Hematopoietic multipotent progenitor cell treated with erythropoietin and hydrocortisone succinate and interleukin-3 and kit ligand, for 4 days (in vitro differentiated cells): ENCODE data around the gene PDIA2.
"Not testable (repeated sequence)": the region's sequence is repeated elsewhere in the genome, so short reads cannot be mapped to it uniquely, and the experiment has no call there.

Experiments
- DNase-seq: peaks from one replicate; pipeline ENCODE4 v3.0.0-alpha.2; 2015

PDIA2 gene

DNA sequence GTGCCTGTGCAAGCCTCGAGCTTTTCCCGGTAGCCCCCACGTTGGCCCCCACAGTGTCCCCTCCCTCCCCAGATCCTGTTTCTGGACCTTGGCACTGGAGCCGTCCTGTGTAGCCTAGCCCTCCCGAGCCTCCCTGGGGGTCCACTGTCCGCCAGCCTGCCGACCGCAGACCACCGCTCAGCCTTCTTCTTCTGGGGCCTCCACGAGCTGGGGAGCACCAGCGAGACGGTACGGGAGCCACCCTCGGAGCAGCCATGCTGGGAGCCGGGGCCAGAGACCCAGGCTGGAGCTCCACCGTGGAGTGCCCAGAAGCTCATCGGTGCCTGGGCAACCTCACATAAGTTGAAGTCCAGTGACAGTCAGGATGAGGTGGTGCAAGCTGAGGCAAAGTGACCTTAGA, 19.0 kb upstream of the PDIA2 start:
- DNase-seq, result no peak

DNA sequence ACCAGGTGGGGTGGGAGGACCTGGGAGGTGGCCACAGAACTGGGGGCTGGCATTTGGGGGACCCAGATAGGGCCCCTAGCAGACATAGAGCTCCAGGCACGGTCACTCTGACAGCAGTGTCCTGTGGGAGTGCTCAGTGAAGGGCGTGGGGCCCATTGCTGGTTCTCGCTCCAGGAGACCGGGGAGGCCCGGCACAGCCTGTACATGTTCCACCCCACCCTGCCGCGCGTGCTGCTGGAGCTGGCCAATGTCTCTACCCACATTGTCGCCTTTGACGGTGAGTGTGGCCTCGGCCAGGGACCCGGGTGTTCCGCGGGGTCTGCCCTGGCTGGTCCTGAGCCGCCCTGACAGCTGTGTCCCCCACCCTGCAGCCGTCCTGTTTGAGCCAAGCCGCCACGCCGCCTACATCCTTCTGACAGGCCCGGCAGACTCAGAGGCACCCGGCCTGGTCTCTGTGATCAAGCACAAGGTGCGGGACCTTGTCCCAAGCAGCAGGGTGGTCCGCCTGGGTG, 18.5 kb upstream of the PDIA2 start:
- no peak for DNase-seq

DNA sequence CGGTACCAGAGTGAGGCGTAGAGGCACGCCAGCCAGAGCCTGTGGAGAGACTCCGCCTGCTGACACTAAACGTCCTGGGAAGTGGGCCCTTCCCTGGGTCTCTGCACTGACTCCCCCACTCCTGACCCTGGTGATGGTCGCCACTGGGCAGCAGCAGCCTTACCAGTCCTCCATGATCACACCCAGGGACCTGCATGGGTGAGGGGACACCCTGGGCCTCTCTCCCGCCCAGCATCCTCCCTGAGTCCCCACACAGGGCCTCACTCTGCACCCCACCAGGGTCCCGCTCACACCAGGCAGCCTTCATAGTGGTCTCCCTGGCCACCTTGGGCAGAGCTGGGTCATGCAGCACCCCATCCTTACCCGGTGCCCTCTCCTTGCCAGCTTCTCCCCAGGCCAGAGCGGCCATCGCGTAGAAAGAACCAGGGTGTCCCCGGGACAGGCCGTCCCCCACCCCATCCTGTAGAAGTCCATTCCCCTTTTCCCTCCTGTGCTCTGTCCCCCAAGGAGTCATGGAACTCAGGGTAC, 17.9 kb upstream of the PDIA2 start:
- DNase-seq, result no peak

DNA sequence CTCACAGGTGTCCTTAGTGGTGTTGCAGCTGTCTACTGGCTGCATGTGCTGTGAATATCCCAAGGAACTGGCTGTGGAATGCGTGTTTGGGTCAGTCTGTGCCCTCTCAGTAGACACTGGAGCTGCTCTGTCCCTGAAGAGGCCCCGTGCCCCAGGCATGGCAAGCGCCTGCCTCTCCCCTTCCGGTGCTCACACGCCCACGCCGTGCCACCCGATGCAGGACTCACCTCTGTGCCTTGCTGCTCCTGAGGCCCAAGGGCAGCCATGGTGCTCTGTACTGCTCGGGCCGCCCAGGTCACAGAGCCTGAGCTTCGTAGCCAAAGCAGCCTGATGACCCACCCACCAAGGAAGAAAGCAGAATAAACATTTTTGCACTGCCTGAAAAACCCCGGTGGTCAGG, 17.3 kb upstream of the PDIA2 start:
- DNase-seq, result no peak

GRCh38 chr16:266258-267164, 16.5 kb upstream of the PDIA2 start:
- DNase-seq, result no peak

DNA sequence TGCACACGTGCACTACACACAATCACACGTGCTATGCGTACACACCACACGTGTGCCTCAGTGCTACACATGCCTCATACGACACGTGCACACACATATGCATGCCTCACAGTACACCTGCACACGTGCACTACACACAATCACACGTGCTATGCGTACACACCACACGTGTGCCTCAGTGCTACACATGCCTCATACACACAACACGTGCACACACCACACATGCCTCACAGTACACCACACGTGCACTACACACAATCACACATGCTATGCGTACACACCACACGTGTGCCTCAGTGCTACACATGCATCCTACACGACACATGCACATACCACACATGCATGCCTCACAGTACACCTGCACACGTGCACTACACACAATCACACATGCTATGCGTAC, 15.4 kb upstream of the PDIA2 start:
- DNase-seq, result not testable (repeated sequence)

- peak; percentile 54 for DNase-seq
Measured at GRCh38 chr16:268141-269053, 14.6 kb upstream of the PDIA2 start.

DNA sequence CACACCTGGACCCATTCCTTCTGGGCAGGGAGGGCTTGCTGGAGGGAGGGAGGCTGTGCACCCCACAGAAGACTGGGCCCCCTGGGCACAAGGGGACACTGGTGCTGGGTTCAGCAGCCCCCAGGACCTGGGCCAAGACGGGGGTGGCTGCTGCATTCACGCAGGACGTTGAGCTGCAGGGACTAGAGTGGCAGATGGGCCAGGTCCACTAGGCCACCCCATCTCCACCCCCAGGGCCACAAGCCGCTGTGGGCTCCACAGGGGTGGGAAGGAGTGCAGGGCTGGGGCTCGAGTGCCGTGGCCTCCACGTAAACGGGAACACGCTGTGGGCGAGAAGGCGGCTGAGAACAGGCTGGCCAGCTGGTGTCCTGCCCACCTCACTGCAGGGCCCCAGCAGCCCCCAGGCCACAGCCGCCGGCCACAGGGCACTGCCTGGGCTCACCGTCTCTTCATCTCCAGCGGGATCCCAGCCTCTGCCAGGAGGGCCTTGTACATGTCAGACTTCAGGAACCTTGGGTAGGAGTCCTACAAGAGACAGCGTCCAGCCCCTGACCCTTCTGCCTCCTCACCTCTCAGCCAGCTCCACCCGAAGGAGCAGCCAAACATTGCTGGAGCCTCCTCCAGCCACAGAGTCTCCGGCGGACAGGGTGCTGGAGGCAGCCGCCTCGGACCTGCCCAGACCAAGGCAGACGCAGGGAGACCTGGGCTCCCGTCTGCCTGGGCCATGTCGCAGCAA, 13.7 kb upstream of the PDIA2 start:
- DNase-seq, result no peak

- no peak for DNase-seq
Measured at GRCh38 chr16:270381-271255, 12.3 kb upstream of the PDIA2 start.

DNA sequence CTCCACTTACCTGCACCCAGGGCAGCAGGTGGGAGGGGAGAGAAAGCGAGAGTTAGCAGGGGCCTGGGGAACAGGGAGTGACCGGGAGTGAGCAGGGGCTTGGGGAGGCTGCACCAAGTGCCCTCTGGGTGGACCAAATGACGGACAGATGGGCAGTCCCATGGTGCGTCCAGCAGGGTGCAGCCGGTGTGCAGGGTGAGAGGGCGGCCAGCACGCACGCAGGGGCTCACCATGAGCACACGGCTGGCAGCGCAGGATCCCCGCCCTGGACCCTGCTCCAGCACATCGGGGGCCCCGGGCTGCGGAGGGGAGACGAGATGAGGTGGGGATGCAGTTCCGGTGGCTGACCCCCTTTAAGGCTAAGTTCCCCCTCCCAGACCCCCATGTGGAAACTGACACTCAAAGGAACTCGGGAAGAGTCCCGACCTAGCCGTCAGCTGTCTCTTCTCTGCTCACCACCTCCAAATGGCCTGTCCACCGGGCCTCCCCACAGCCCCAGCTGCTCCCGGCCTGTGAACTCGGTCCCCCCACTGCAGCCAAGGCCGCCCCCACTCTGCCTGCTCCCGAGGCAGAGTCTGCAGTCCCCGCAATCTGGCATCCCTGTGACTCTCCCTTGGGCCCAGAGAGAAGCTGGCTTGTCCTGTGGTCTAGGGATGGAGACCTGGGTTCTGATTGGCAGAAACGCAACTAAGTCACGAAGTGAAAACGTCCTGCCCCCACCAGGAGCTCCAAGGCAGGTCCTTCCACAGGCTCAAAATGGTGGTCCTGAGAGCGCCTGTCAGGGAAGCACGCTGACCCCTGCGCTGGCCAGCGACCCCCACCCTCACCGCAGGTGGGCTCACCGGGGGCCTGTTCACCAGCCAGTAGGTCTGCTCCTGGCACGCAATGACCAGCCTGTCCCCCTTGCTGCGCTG, 10.1 kb upstream of the PDIA2 start:
- DNase-seq, result no peak

DNA sequence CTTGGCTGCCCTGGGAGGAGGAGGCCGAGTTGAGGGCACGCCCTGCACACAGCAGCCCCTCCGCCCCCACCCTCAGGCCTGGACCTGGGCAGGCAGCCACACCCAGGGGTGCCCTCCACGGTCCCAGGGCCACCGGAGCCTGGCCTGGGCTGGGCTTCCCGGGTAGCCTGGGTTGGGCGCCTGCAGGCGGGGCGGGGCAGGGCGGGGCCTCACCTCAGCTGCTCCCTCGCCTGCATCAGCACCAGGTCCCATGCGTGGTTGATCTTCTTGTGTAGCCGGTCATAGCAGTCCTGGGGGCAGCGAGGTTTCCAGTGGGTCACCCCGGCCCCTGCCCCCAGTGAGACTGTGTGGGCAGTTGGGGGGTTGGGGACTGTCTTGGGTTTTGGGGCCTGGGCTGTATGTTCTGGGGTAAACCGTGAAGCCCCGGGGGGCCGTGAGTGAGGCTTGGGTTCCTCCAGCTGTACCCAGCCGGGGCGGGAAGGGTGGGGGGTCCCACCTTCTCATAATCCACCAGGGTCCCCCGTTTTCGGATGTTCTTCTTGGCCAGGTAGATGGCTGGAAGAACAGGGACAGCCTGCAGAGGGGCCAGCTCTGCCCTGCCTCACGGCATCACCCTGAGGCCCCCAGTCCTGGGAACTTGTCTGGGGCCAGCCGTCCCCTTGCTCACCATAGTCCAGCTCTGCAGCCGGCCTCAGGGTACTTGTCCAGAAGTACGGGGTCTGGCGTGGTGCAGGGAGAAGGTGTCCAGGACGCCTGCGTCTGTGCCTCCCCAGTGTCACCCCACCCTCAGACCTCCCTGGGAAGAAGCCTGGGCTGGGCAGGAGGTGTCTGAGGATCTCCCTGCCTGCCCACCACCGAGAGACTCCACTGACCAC, 9.2 kb upstream of the PDIA2 start:
- peak; percentile 37 for DNase-seq

DNA sequence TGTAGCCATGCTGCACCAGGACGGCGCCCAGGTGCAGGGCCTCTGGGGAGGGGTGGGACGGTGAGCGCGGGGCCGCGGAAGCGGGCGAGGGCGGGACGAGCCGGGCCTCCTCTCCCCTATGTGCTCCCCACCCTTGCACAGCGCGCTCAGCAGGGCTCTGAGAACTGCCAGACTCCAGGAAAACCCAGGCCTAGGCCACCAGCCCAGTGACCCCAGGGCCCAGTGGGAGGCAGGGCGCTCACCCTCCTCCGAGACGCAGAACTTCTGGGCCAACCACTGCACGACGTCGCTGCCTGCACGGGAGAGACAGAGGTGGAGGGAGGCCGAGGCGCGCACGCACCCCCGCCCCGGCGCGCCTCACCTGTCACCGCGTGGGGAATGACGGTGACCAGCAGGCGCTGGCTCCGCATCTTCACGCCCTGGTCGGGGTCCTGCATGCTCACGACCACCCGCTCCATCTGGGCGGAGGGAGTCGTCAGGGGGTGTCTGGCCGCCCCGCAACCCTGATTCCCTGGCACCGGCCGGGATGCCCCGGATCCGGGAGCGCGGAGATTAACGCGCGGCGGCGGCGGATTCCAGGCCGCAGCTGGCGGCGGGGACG, 7.8 kb upstream of the PDIA2 start:
- no peak for DNase-seq

GRCh38 chr16:275786-276232, 7.2 kb upstream of the PDIA2 start, which contains the start of gene RGS11:
Gene RGS11, minus strand, starts transcription at chr16:275944. Its CDS starts 33 bp downstream, at chr16:275911.
- no peak for DNase-seq

DNA sequence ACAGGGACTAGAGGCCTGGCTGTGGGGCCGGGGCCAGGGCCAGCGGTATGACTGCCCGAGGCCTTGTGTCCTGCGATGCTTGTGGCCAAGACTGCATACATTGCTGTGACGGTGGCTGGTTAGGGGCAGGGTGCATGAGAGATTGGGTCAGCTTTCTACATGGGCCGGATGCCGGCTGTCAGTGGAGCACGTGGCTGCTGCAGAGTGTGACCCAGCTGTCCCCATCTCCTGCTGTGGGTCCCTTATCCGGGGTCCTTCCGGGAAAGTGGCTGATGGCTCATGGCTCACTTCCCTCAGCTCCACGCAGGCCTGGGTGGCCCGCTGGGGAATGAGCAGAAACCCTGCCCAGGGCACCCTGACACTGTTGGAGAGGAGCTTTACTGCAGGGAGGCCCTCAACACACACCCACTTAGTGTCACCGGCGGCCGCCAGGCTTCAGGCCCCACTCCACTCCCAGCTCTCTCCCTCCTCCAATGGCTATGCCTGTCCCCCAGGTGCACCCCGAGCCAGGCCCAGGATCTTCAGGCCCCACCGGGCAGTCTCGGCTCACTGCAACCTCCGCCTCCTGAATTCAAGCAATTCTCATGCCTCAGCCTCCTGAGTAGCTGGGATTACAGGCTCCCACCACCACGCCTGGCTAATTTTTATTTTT, 6.4 kb upstream of the PDIA2 start:
- DNase-seq, result no peak

- peak; percentile 97 for DNase-seq
Measured at GRCh38 chr16:278863-279366, 4.0 kb upstream of the PDIA2 start.

GRCh38 chr16:279531-279930, 3.4 kb upstream of the PDIA2 start:
- no peak for DNase-seq

DNA sequence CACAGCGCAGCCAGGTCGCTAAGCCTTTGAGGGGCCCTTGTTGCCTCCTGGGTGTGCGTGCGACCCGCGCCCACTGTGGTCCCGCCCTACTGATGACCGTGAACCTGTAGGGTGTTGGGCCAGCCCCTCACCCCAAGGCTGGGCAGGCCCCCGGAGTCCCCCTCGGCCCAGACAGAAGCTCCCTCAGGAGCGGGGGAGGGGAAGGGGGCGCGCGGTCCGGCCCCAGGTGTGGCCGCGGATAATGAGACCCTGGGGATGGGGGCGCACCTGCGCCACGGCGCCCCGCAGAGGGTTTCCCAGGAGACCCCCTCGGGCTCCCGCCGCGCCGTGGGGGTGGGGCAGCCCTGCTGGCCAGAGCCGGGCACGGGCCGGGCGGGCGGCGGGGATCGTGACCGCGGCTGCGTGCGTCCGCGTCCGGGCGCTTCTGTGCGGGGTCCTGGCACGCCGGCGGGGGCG, 2.9 kb upstream of the PDIA2 start:
- no peak for DNase-seq

DNA sequence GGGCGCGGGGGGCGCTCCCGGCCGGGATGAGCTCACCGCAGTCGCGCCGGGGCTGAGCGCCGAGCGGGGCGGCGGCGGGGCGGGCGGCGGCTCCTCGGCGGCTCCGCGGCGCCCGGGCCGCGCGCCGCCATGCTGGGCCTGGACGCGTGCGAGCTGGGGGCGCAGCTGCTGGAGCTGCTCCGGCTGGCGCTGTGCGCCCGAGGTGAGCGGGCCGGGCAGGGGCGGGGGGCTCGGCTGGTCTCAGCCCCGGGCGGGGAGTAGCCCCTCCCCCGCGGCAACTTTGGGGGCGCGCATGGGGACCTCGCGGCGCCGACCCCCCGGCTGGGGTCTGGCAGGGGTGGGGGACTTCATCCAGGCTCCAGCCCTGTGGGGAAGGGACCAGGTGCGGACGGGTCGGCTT, 2.4 kb upstream of the PDIA2 start, which contains the start of gene ARHGDIG:
ARHGDIG (plus strand) TSS at position 40 of the 400 bp plus-strand sequence; CDS start at position 130, 90 bp downstream.
- DNase-seq, result peak; percentile 35
